OCI-LY7 (cell line): ENCODE results near the gene PCAT6.

ENCODE experiments used
- CTCF ChIP-seq: fragments of 200-600 bp; sonication (generic); conservative IDR thresholded peaks from 2 replicates; pipeline ENCODE4 v1.5.1; 2014; ENCODE audit warnings: mild to moderate bottlenecking, antibody characterized with exemption, low read length, moderate library complexity, mixed read lengths
- EZH2phosphoT487 ChIP-seq: fragments of 200-600 bp; sonication (generic); IDR thresholded peaks from 2 replicates; pipeline ENCODE4 v1.6.1; 2018; ENCODE audit warnings: low read depth, borderline replicate concordance, mild to moderate bottlenecking, mixed run types, antibody characterized with exemption, low read length, moderate library complexity, mixed read lengths

GRCh38 chr1:202800742-202801141, 10.0 kb upstream of the PCAT6 start:
- no peak for TF ChIP-seq CTCF
- no peak for TF ChIP-seq EZH2phosphoT487
